ENCODE data around the gene BSX.

The BSX gene

DNA sequence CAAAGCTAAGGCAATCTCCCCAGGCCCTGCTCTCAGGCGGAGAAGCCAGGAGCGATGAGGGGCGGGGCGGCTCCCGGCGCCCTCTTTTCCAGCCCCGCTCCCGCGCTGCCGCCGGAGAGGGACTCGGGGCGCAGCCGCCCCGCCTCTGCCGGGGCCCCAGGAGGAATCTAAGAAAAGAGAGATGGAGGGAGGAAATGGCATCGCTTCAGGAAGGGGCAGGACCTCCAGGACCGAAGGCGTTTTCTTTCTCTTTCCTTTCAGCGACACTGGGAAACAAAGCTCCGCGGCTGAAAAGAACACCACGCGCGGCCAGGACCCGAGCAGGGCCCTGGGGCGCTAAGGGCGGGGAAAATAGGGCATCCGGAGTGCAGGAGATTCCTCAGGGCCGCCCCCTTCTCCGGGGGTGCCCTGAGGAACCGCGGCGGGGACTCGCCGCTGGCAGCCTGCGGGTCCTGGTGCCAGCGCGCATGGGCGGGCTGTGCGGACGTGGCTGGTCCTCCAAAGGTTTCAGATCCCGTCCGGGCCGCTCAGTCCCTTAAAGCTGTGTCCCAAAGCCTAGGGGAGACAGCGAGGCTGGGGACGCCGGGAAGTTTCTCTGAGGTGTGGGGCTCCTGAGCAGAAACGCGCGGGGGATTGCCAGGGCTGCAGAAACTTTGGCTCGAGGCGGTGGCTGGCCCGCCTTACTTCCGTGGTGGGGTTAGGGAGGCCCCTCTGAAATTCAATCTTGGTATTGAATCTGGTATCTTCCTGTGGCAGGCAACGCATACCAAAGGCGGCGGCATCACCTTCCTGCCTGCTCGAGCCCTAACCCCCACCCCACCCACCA lies 2.8 kb upstream of the BSX start:
- Histone ChIP-seq H3K27me3 (ENCODE audit: control insufficient read depth, insufficient read depth, low read length) (peaks cover 51% of the 10 kb centered on the region), H3K27ac (ENCODE audit: low read length) (no peak overlapping the region), H3K4me3 (ENCODE audit: low read length) (peak overlapping the region; percentile 35; the same call in 1 of the 2 replicates), H3K4me1 (ENCODE audit: control insufficient read depth, insufficient read depth, low read length) (peaks cover 4% of the 10 kb centered on the region), H3K9me3 (ENCODE audit: control insufficient read depth, insufficient read depth, low read length) (no peaks in the 10 kb centered on the region), H3K36me3 (ENCODE audit: control insufficient read depth, insufficient read depth, low read length) (no peaks in the 10 kb centered on the region)
- no CpG with 5 or more reads among the region's 59 CpGs for WGBS (ENCODE audit: insufficient coverage, insufficient read length)
- no peak for DNase-seq (ENCODE audit: low read depth, low spot score)

GRCh38 chr11:122983438-122984185 lies 2.0 kb upstream of the BSX start:
- WGBS (ENCODE audit: insufficient coverage, insufficient read length): 94% methylated on average over 1 of the region's 26 CpGs
- Histone ChIP-seq H3K9me3 (ENCODE audit: control insufficient read depth, insufficient read depth, low read length) (no peaks in the 10 kb centered on the region), H3K27ac (ENCODE audit: low read length) (no peak overlapping the region), H3K4me3 (ENCODE audit: low read length) (peak overlapping the region; percentile 35; the same call in 1 of the 2 replicates), H3K27me3 (ENCODE audit: control insufficient read depth, insufficient read depth, low read length) (peaks cover 59% of the 10 kb centered on the region), H3K4me1 (ENCODE audit: control insufficient read depth, insufficient read depth, low read length) (peaks cover 5% of the 10 kb centered on the region), H3K36me3 (ENCODE audit: control insufficient read depth, insufficient read depth, low read length) (no peaks in the 10 kb centered on the region)
- no peak for DNase-seq (ENCODE audit: low read depth, low spot score)

DNA sequence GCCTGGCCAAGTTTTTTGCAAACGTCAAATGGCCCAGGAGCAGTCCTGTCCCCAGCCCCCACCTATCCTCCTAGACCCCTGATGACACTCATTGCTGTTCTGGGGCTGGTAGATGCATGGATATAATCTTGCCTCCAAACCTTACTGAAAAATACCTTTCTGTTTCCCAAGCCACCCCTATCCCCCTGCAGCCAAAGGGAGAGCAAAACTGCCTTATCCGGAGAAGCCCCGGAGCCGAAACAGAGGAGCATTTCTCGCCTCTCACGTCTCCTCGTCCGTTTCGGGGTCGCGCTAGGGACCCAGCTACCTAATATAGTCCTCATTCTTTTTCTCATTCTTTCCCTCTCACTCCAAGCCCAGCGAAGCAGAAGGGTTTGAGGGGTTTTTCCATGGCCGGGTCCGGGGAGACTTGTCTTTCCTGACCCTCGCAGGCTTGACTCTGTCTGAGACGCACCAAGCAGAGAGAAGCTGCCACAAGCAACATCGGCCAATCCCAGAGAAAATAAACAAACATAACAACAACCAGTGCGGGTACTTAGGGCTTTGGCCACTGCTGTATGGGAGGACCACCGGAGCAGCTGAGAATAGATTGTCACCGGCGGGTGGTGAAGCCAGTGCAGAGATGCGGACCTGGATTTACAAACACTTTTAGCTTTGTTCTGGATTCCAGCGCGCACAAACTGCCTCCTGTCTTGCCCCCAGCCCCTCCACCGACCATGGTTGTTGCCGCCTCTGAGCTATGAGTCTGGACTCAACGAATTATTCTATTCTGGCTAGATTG lies 1.6 kb downstream of the BSX start:
- Histone ChIP-seq H3K36me3 (ENCODE audit: control insufficient read depth, insufficient read depth, low read length) (no peaks in the 10 kb centered on the region), H3K4me1 (ENCODE audit: control insufficient read depth, insufficient read depth, low read length) (peaks cover 5% of the 10 kb centered on the region), H3K27ac (ENCODE audit: low read length) (no peak overlapping the region), H3K4me3 (ENCODE audit: low read length) (no peak overlapping the region), H3K9me3 (ENCODE audit: control insufficient read depth, insufficient read depth, low read length) (no peaks in the 10 kb centered on the region), H3K27me3 (ENCODE audit: control insufficient read depth, insufficient read depth, low read length) (peaks cover 84% of the 10 kb centered on the region)
- no CpG with 5 or more reads among the region's 27 CpGs for WGBS (ENCODE audit: insufficient coverage, insufficient read length)
- DNase-seq (ENCODE audit: low read depth, low spot score): no peak

- Histone ChIP-seq H3K4me1 (ENCODE audit: control insufficient read depth, insufficient read depth, low read length) (peaks cover 5% of the 10 kb centered on the region), H3K9me3 (ENCODE audit: control insufficient read depth, insufficient read depth, low read length) (no peaks in the 10 kb centered on the region), H3K27me3 (ENCODE audit: control insufficient read depth, insufficient read depth, low read length) (peaks cover 91% of the 10 kb centered on the region), H3K27ac (ENCODE audit: low read length) (no peak overlapping the region), H3K36me3 (ENCODE audit: control insufficient read depth, insufficient read depth, low read length) (no peaks in the 10 kb centered on the region), H3K4me3 (ENCODE audit: low read length) (no peak overlapping the region)
- no CpG with 5 or more reads among the region's 44 CpGs for WGBS (ENCODE audit: insufficient coverage, insufficient read length)
- no peak for DNase-seq (ENCODE audit: low read depth, low spot score)
These were observed 2.4 kb downstream of the BSX start for GRCh38 chr11:122979103-122979814.

GRCh38 chr11:122978299-122978620 lies 3.4 kb downstream of the BSX start:
- Histone ChIP-seq H3K4me3 (ENCODE audit: low read length) (no peak overlapping the region), H3K36me3 (ENCODE audit: control insufficient read depth, insufficient read depth, low read length) (no peaks in the 10 kb centered on the region), H3K9me3 (ENCODE audit: control insufficient read depth, insufficient read depth, low read length) (no peaks in the 10 kb centered on the region), H3K27ac (ENCODE audit: low read length) (no peak overlapping the region), H3K4me1 (ENCODE audit: control insufficient read depth, insufficient read depth, low read length) (peaks cover 1% of the 10 kb centered on the region; the same call in 1 of the 2 replicates), H3K27me3 (ENCODE audit: control insufficient read depth, insufficient read depth, low read length) (peaks cover 90% of the 10 kb centered on the region)
- no peak for DNase-seq (ENCODE audit: low read depth, low spot score)
- WGBS (ENCODE audit: insufficient coverage, insufficient read length): no CpG with 5 or more reads among the region's 7 CpGs

DNA sequence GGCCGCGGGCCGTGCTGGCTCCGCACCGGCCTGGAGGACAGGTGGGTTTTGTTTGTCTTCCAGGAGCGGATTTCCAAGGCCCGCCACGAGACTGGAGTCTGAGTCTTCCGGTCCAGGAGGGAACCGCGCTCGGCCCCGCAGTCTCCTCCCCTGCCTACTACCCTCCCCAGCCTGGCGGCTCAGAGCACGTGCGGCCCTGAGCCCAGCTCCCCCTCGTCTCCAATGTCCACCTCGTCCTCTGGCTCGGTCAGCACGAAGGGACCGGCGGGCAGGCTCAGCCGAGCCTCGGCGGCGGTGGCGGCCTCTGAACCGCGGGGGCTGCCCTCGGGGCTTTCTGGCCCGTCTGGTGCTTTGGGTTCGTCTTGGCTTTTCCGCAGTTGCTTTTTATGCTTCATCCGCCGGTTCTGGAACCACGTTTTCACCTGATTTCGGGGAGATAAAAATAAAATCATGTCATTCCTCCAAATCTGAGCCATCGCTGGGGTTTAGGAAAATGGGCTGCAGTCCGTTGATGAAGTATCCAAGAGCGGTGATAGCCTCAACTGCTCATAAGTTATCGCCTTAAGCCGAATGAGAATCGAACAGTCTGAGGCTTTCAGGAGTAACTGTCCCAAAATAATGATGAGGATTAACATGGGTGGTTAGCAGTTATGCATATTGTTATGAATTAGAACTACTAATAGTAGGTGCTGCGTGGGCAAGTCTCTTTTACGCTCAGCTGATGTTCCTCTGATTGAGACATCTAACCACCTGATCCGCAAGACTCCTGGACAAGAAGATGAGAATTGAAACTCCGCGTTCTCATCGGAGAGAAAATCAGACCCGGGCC lies 4.0 kb downstream of the BSX start:
- H3K4me1 ChIP-seq (ENCODE audit: control insufficient read depth, insufficient read depth, low read length): peaks cover 1% of the 10 kb centered on the region; the same call in 1 of the 2 replicates
- DNase-seq (ENCODE audit: low read depth, low spot score): no peak
- no peaks in the 10 kb centered on the region for H3K36me3 ChIP-seq (ENCODE audit: control insufficient read depth, insufficient read depth, low read length)
- peaks cover 85% of the 10 kb centered on the region for H3K27me3 ChIP-seq (ENCODE audit: control insufficient read depth, insufficient read depth, low read length)
- peak overlapping the region; percentile 36; the same call in 1 of the 2 replicates for H3K4me3 ChIP-seq (ENCODE audit: low read length)
- no peaks in the 10 kb centered on the region for H3K9me3 ChIP-seq (ENCODE audit: control insufficient read depth, insufficient read depth, low read length)
- WGBS (ENCODE audit: insufficient coverage, insufficient read length): no CpG with 5 or more reads among the region's 50 CpGs
- H3K27ac ChIP-seq (ENCODE audit: low read length): no peak overlapping the region

DNA sequence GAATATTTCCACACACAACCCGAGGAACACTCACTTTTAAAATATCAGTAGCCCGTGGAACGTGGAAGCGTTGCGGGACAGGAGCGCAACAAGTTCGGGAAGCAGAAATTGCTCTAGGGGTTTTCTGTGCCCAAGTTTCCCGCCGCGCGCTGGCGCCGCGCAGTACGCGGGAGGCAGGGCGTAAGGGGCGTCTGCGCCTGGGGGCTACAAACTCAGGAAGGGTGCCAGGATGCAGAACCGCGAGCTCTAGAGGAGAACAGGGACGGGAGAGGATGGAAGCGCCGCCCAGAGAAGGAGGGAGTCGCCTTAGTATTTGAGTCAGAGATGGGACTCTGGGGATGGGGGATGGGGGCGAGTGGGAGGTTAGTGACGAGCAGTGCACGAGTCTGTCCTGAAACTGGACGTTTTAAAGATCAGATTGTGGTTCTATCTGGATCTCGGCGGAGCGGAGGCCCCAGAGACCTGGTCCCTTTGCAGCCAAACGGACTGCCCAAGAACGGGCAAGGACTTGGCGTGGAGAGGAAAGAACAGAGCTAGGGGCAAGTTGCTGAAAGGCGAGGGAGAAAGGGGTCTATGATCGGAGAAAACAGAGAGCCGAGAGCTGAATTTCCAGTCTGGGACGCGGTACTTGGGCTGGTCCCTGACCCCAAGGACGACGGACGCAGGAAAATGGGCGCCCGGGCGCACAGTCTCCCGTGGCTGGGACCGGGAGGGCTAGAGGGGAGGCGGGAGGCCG lies 4.7 kb downstream of the BSX start:
- Histone ChIP-seq H3K4me1 (ENCODE audit: control insufficient read depth, insufficient read depth, low read length) (peaks cover 1% of the 10 kb centered on the region; the same call in 1 of the 2 replicates), H3K27ac (ENCODE audit: low read length) (no peak overlapping the region), H3K4me3 (ENCODE audit: low read length) (peak overlapping the region; percentile 36; the same call in 1 of the 2 replicates), H3K9me3 (ENCODE audit: control insufficient read depth, insufficient read depth, low read length) (no peaks in the 10 kb centered on the region), H3K36me3 (ENCODE audit: control insufficient read depth, insufficient read depth, low read length) (no peaks in the 10 kb centered on the region), H3K27me3 (ENCODE audit: control insufficient read depth, insufficient read depth, low read length) (peaks cover 79% of the 10 kb centered on the region)
- WGBS (ENCODE audit: insufficient coverage, insufficient read length): no CpG with 5 or more reads among the region's 50 CpGs
- DNase-seq (ENCODE audit: low read depth, low spot score): no peak

- Histone ChIP-seq H3K9me3 (ENCODE audit: control insufficient read depth, insufficient read depth, low read length) (no peaks in the 10 kb centered on the region), H3K36me3 (ENCODE audit: control insufficient read depth, insufficient read depth, low read length) (no peaks in the 10 kb centered on the region), H3K4me3 (ENCODE audit: low read length) (peak overlapping the region; percentile 36; the same call in 1 of the 2 replicates), H3K4me1 (ENCODE audit: control insufficient read depth, insufficient read depth, low read length) (peaks cover 1% of the 10 kb centered on the region; the same call in 1 of the 2 replicates), H3K27ac (ENCODE audit: low read length) (no peak overlapping the region), H3K27me3 (ENCODE audit: control insufficient read depth, insufficient read depth, low read length) (peaks cover 75% of the 10 kb centered on the region)
- no CpG with 5 or more reads among the region's 21 CpGs for WGBS (ENCODE audit: insufficient coverage, insufficient read length)
- no peak for DNase-seq (ENCODE audit: low read depth, low spot score)
These were observed 5.4 kb downstream of the BSX start for GRCh38 chr11:122976061-122976733.

Data from iPS DF 6.9 (cell line).